ENCODE data around the gene UGGT1. TPM values are rescaled to one million over a fixed set of nuclear protein-coding genes. Genes with fewer than 3 reads are reported as not detected.

UGGT1 gene
- total and polyA plus RNA-seq, 9 of the 15 experiments (the other 6 are each of a cell fraction or from before 2014, with no cell fraction given): 5.1 to 56.4 (median 37.9) TPM

DNA sequence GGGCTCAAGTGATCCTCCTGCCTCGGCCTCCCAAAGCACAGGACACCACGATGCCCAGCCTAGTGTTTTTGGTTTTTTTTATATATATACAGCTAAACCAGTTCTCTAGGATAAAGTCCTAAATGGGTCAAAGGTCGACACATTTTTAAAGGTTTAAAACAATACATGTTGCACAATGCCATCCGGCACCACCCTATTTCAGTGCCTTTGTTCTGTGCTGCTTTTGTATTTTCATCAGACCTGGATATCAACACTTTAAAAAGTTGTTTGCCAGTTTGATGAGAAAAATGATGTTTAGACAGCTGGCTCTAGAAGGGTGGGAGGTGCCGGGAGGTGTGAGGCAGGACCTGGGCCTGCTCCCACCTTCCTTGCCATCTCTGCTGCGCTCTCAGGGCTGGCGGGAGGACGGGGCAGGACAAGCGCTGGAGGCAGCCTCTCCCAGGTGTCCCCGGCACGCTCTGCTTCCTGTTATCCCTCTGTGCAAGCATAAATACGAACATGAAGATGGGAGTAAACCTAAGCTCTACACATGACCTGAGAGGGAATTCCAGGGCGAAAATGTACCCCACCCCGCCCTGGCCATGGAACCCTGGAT lies 124.0 kb downstream of the UGGT1 start:
- Histone ChIP-seq H3K36me3 (ENCODE audit: control insufficient read depth, insufficient read depth, low read length) (no peaks in the 10 kb centered on the region), H3K79me2 (ENCODE audit: control insufficient read depth, insufficient read depth, low read length) (no peaks in the 10 kb centered on the region), H3K4me3 (no peak overlapping the region), H3K9ac (ENCODE audit: insufficient read depth in 1 of 2, low read depth in 2 of 2, low read length in 2 of 2) (no peak overlapping the region), H2AFZ (ENCODE audit: low read depth, low read length) (no peak overlapping the region), H3K4me1 (replicated peaks in 1 of 2; ENCODE audit: control insufficient read depth in 2 of 2, insufficient read depth in 2 of 2, low read length in 2 of 2) (no peaks in the 10 kb centered on the region; a peak in 1 of 5 replicates), H3K27me3 (ENCODE audit: control insufficient read depth in 2 of 2, insufficient read depth in 2 of 2, low read length in 2 of 2) (peaks cover 28 to 52% of the 10 kb centered on the region in 2 experiments), H3K9me1 (ENCODE audit: control insufficient read depth, insufficient read depth, low read length) (no peaks in the 10 kb centered on the region), H4K20me1 (replicated peaks; ENCODE audit: control insufficient read depth, insufficient read depth, low read length) (no peaks in the 10 kb centered on the region), H3K9me3 (replicated peaks; ENCODE audit: control insufficient read depth, insufficient read depth, low read depth, low read length) (no peaks in the 10 kb centered on the region), H3K4me2 (ENCODE audit: insufficient read depth, low read length) (no peak overlapping the region), H3K27ac (ENCODE audit: extremely low read depth, low read depth, low read length) (no peak overlapping the region)
- in situ Hi-C loops (cut with MboI) (no loop called here), intact Hi-C loops (cut with micrococcal nuclease) (no loop called here)
- DNase-seq (ENCODE audit: extremely low read depth in 1 of 4, low spot score in 3 of 4) (no peak), ATAC-seq (no peak), FAIRE-seq (no peak)
- POLR2A ChIA-PET: interaction anchor here (0.9 kb wide), 1 partner anchor 11 kb away, joined by 3 read pairs; no protein-coding TSS in a partner anchor
- CTCF ChIA-PET (ENCODE audit: low intra/inter-chr PET ratio): no interaction called here
- WGBS (ENCODE audit: insufficient coverage, low coverage, missing lambda C conversion rate): 1% methylated on average over 14 of the region's 14 CpGs
- TF ChIP-seq, protein P1, sequence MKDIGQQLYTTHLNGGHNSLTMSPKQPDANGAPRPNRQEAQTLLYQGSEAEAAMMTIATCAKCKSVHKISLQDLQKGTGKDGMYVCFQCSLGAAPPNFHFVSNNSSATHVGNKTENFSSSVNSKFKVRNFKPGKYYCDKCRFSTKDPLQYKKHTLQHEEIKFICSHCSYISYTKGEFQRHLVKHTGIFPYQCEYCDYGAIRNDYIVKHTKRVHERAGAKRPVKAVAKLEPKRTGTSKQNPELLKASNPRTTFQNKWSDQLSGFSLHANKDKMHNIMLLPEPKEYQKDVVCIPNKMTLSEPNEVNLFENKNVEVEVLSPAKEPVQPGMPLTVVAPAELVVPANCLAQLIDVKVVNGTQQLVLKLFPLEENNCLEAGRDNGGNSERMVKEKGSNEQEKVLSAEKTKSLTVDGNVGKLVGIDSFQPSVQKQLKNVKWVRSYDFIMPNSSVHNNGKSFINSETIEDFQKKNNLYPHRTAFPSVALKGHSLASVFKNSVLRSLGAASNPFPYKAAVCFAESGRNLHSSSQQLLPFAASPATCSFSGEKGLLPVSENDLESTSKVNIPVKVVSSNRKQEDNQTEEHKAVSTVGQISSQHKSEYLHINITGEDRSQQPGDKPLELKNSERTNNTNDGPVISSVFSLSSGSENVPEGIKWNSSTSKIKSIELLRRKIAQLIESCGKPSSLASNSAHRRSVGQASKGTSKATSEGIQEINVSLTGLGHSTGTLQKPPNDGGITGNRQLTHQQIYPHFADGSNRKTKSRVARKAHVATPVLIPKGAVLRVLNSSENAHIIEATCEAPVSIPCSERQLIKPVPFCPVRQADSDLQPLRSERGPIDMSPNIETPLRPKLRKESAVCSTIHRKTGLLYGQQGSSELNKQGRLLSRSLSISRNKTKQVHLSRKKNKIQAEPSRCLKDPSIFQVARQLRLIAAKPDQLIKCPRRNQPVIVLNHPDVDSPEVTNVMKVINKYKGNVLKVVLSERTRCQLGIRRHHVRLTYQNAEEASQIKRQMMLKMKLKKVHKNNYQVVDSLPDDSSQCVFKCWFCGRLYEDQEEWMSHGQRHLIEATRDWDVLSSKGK (CRISPR knock-in tag; IDR thresholded peaks at IDR 0.05): no peak
- TF ChIP-seq TAL1 (IDR thresholded peaks at IDR 0.05) (no peak), CEBPB (tag; IDR thresholded peaks at IDR 0.05) (no peak), TCFL5 (CRISPR knock-in tag; conservative IDR thresholded peaks at IDR 0.05) (no peak), NELFE (IDR thresholded peaks at IDR 0.05; ENCODE audit: insufficient read depth, insufficient read length) (no peak), POLR3G (IDR thresholded peaks at IDR 0.05; ENCODE audit: extremely low read depth, insufficient read length, insufficient replicate concordance) (no peak), KLF1 (tag; IDR thresholded peaks at IDR 0.05) (no peak), KAT8 (IDR thresholded peaks at IDR 0.05; ENCODE audit: low read depth) (no peak), ZNF668 (CRISPR knock-in tag; IDR thresholded peaks at IDR 0.05) (no peak), ATF1 (CRISPR knock-in tag; IDR thresholded peaks at IDR 0.05) (no peak), ATF1 (tag; IDR thresholded peaks at IDR 0.05) (no peak)
- no TSS peak for BruUV-seq (replicated peaks)
